HTERT RPE-1 (cell line): Measurements from ENCODE around the gene CA10.

Source experiments
- in situ Hi-C: fragments of 300-500 bp; cut with MboI; formaldehyde crosslinking; loops from 4 replicates; pipeline ENCODE4 v1.14.3; 2020; ENCODE audit warnings: low sequenced_read_pairs

The CA10 gene

GRCh38 chr17:52049051-52049450 is 109.5 kb downstream of the CA10 start:
- in situ Hi-C loops = no loop called here

GRCh38 chr17:52048137-52048898 is 110.2 kb downstream of the CA10 start:
- in situ Hi-C loops = no loop called here

GRCh38 chr17:52047086-52047485 is 111.4 kb downstream of the CA10 start:
- in situ Hi-C loops = no loop called here

- in situ Hi-C loops = no loop called here
Observed at GRCh38 chr17:52041123-52041617, 117.3 kb downstream of the CA10 start.

- in situ Hi-C loops = no loop called here
Observed at GRCh38 chr17:52036416-52036815, 122.1 kb downstream of the CA10 start.

GRCh38 chr17:52035336-52035915 is 123.1 kb downstream of the CA10 start:
- in situ Hi-C loops = no loop called here

GRCh38 chr17:52032454-52032853 is 126.1 kb downstream of the CA10 start:
- in situ Hi-C loops = no loop called here

GRCh38 chr17:52030052-52030451 is 128.5 kb downstream of the CA10 start:
- in situ Hi-C loops = no loop called here

- in situ Hi-C loops = no loop called here
Observed at GRCh38 chr17:52027620-52028295, 130.8 kb downstream of the CA10 start.

- in situ Hi-C loops = no loop called here
Observed at GRCh38 chr17:52027081-52027480, 131.4 kb downstream of the CA10 start.

- in situ Hi-C loops = no loop called here
Observed at GRCh38 chr17:52026075-52026474, 132.4 kb downstream of the CA10 start.

GRCh38 chr17:52025236-52025635 is 133.3 kb downstream of the CA10 start:
- in situ Hi-C loops = no loop called here

GRCh38 chr17:52024300-52024870 is 134.1 kb downstream of the CA10 start:
- in situ Hi-C loops = no loop called here

- in situ Hi-C loops = no loop called here
Observed at GRCh38 chr17:52011064-52011463, 147.4 kb downstream of the CA10 start.

GRCh38 chr17:51999654-52000053 is 158.9 kb downstream of the CA10 start:
- in situ Hi-C loops = no loop called here

GRCh38 chr17:51997723-51998122 is 160.8 kb downstream of the CA10 start:
- in situ Hi-C loops = no loop called here

GRCh38 chr17:51995797-51996403 is 162.6 kb downstream of the CA10 start:
- in situ Hi-C loops = no loop called here

GRCh38 chr17:51992864-51993416 is 165.6 kb downstream of the CA10 start:
- in situ Hi-C loops = no loop called here

GRCh38 chr17:51971121-51971520 is 187.4 kb downstream of the CA10 start:
- in situ Hi-C loops = no loop called here

- in situ Hi-C loops = no loop called here
Observed at GRCh38 chr17:51961689-51962088, 196.8 kb downstream of the CA10 start.

GRCh38 chr17:51957786-51958185 is 200.7 kb downstream of the CA10 start:
- in situ Hi-C loops = no loop called here
